ENCODE data around the gene MAP4K2. TPM values are rescaled to one million over a fixed set of nuclear protein-coding genes. Genes with fewer than 3 reads are reported as not detected.
A peak's percentile ranks its signal among the peaks of the same experiment; 100 is the strongest.

The MAP4K2 gene
- total and polyA plus RNA-seq, 2 of the 13 experiments (the other 11 are each of a cell fraction or from before 2014, with no cell fraction given), result 8.3 to 17.6 TPM

DNA sequence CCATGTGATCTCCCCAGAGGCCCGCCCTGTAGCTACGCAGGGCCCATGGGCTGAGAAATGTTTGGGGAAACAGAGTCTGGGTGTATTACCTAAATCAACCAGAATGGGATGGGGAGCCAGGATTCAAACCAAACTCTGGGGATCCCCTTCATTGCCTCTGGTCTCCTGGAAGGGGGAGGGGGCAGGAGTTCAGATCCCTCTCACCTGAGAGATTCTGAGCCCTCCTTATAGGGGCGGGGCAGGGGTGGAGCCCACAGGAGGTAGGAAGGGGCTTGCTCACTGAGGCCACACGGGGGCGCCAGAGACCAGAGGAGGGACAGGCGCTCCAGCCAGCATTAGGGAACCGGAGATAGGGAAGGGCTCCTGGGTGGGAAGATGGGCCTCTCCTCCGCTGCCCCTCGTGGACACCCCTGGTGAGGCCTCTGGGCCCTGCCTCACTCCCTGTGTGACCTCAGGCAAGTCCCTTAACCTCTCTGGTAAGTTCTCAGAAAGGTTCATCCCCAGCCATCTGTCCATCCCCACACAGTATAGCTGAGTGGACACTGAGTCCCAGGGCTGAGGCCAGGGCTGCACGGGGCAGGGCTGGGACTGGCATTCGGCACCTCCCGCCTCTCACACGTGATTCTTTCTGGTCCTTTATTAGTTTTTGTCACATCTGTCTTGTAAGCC, 44.1 kb upstream of the MAP4K2 start (continued):
- TF ChIP-seq, protein P1, sequence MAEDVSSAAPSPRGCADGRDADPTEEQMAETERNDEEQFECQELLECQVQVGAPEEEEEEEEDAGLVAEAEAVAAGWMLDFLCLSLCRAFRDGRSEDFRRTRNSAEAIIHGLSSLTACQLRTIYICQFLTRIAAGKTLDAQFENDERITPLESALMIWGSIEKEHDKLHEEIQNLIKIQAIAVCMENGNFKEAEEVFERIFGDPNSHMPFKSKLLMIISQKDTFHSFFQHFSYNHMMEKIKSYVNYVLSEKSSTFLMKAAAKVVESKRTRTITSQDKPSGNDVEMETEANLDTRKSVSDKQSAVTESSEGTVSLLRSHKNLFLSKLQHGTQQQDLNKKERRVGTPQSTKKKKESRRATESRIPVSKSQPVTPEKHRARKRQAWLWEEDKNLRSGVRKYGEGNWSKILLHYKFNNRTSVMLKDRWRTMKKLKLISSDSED (CRISPR knock-in tag; IDR thresholded peaks at IDR 0.05), result no peak
- 0 out of 2 replicates have a peak, but pooled peaks have one; percentile 32 for TF ChIP-seq ARNT2 (CRISPR knock-in tag; IDR thresholded peaks at IDR 0.05; ENCODE audit: low read depth)
- TF ChIP-seq SAP130 (CRISPR knock-in tag; IDR thresholded peaks at IDR 0.05; ENCODE audit: low read depth), result peak; percentile 77
- TF ChIP-seq THAP11 (CRISPR knock-in tag; IDR thresholded peaks at IDR 0.05), result peak; percentile 76
- TF ChIP-seq ZNF3 (CRISPR knock-in tag; IDR thresholded peaks at IDR 0.05), result peak; percentile 54; the same call in 1 of the 2 replicates
- no peak for TF ChIP-seq TCF7 (IDR thresholded peaks at IDR 0.05; ENCODE audit: low read depth)
- 0 out of 2 replicates have a peak, but pooled peaks have one; percentile 42 for TF ChIP-seq ZNF121 (CRISPR knock-in tag; IDR thresholded peaks at IDR 0.05)
- no peak for TF ChIP-seq HNRNPH1 (optimal IDR thresholded peaks at IDR 0.05; ENCODE audit: low read depth, low read length)
- TF ChIP-seq, protein P2, sequence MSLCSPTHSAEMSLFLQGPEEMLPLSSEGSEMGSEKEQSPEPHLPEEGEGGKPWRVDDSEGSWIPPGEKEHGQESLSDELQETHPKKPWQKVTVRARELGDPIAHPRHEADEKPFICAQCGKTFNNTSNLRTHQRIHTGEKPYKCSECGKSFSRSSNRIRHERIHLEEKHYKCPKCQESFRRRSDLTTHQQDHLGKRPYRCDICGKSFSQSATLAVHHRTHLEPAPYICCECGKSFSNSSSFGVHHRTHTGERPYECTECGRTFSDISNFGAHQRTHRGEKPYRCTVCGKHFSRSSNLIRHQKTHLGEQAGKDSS (CRISPR knock-in tag; IDR thresholded peaks at IDR 0.05; ENCODE audit: borderline replicate concordance, low read depth), result no peak
- peak; percentile 41; the same call in 1 of the 2 replicates for TF ChIP-seq ZNF567 (CRISPR knock-in tag; IDR thresholded peaks at IDR 0.05; ENCODE audit: borderline replicate concordance)
- peak; percentile 54; the same call in 1 of the 2 replicates for TF ChIP-seq RXRB (CRISPR knock-in tag; IDR thresholded peaks at IDR 0.05; ENCODE audit: borderline replicate concordance)
- TF ChIP-seq, protein P3, sequence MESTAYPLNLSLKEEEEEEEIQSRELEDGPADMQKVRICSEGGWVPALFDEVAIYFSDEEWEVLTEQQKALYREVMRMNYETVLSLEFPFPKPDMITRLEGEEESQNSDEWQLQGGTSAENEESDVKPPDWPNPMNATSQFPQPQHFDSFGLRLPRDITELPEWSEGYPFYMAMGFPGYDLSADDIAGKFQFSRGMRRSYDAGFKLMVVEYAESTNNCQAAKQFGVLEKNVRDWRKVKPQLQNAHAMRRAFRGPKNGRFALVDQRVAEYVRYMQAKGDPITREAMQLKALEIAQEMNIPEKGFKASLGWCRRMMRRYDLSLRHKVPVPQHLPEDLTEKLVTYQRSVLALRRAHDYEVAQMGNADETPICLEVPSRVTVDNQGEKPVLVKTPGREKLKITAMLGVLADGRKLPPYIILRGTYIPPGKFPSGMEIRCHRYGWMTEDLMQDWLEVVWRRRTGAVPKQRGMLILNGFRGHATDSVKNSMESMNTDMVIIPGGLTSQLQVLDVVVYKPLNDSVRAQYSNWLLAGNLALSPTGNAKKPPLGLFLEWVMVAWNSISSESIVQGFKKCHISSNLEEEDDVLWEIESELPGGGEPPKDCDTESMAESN (CRISPR knock-in tag; conservative IDR thresholded peaks at IDR 0.05), result 0 out of 2 replicates have a peak, but pooled peaks have one; percentile 35
- no peak for TF ChIP-seq NAIF1 (CRISPR knock-in tag; IDR thresholded peaks at IDR 0.05; ENCODE audit: borderline replicate concordance)
- TF ChIP-seq ZNF225 (CRISPR knock-in tag; IDR thresholded peaks at IDR 0.05), result 0 out of 2 replicates have a peak, but pooled peaks have one; percentile 40
- no peak for TF ChIP-seq JUND (CRISPR knock-in tag; IDR thresholded peaks at IDR 0.05)
- TF ChIP-seq PLRG1 (conservative IDR thresholded peaks at IDR 0.05), result no peak
- peak; percentile 95 for TF ChIP-seq KDM3A (CRISPR knock-in tag; IDR thresholded peaks at IDR 0.05; ENCODE audit: low read depth)
- TF ChIP-seq, protein P4, sequence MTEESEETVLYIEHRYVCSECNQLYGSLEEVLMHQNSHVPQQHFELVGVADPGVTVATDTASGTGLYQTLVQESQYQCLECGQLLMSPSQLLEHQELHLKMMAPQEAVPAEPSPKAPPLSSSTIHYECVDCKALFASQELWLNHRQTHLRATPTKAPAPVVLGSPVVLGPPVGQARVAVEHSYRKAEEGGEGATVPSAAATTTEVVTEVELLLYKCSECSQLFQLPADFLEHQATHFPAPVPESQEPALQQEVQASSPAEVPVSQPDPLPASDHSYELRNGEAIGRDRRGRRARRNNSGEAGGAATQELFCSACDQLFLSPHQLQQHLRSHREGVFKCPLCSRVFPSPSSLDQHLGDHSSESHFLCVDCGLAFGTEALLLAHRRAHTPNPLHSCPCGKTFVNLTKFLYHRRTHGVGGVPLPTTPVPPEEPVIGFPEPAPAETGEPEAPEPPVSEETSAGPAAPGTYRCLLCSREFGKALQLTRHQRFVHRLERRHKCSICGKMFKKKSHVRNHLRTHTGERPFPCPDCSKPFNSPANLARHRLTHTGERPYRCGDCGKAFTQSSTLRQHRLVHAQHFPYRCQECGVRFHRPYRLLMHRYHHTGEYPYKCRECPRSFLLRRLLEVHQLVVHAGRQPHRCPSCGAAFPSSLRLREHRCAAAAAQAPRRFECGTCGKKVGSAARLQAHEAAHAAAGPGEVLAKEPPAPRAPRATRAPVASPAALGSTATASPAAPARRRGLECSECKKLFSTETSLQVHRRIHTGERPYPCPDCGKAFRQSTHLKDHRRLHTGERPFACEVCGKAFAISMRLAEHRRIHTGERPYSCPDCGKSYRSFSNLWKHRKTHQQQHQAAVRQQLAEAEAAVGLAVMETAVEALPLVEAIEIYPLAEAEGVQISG (CRISPR knock-in tag; IDR thresholded peaks at IDR 0.05), result peak; percentile 45; the same call in 1 of the 2 replicates
- TF ChIP-seq, protein P5, sequence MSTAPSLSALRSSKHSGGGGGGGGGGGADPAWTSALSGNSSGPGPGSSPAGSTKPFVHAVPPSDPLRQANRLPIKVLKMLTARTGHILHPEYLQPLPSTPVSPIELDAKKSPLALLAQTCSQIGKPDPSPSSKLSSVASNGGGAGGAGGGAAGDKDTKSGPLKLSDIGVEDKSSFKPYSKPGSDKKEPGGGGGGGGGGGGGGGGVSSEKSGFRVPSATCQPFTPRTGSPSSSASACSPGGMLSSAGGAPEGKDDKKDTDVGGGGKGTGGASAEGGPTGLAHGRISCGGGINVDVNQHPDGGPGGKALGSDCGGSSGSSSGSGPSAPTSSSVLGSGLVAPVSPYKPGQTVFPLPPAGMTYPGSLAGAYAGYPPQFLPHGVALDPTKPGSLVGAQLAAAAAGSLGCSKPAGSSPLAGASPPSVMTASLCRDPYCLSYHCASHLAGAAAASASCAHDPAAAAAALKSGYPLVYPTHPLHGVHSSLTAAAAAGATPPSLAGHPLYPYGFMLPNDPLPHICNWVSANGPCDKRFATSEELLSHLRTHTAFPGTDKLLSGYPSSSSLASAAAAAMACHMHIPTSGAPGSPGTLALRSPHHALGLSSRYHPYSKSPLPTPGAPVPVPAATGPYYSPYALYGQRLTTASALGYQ (CRISPR knock-in tag; IDR thresholded peaks at IDR 0.05), result no peak
- TF ChIP-seq NRL (CRISPR knock-in tag; IDR thresholded peaks at IDR 0.05; ENCODE audit: borderline replicate concordance), result 0 out of 2 replicates have a peak, but pooled peaks have one; percentile 17
